EL (cell line): ENCODE data around the gene MAN2B1.
"Not testable (repeated sequence)": the region's sequence is repeated elsewhere in the genome, so short reads cannot be mapped to it uniquely, and the experiment has no call there.

Experiments used
- DNase-seq: peaks from one replicate; pipeline ENCODE4 v3.0.0-alpha.2; 2016

The MAN2B1 gene

GRCh38 chr19:12656899-12657571 lies 9.5 kb downstream of the MAN2B1 start:
- DNase-seq: no peak

DNA sequence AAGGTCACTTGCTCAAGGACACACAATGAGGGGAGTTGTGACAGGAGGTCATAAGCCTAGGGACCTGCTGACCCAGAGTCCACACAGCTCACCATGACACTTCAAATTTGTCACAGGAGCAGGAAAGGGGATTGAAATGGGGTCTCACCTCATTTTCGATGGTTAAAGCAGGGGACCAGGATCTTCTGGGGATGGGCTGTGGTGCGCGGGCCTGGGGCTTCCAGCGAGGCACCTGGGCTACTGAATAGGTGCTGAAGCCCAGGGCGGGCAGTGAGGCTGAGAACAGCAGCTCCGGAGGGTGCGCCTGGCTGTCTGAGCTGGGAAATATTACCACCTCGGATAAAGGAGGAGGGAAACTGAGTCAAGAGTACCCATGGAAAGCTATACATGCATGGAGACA lies 11.0 kb downstream of the MAN2B1 start:
- no peak for DNase-seq

DNA sequence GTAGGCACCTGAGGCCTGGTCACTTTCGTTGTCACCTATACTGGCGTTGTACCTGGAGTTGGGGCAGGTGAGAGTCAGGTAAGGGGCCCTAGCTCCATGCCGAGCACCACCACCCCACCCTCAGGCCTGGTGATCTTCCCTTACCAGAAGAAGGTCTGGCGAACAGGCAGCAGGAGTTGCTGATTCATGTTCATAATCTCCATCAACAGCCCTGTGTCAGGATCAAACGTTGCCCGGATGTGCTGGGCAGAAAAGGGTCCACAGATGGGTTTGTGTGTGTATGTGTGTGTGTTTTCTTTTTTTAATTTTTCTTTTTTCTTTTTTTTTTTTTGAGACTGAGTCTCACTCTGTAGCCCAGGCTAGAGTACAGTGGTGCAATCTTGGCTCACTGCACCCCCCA lies 14.3 kb downstream of the MAN2B1 start:
- no peak for DNase-seq

DNA sequence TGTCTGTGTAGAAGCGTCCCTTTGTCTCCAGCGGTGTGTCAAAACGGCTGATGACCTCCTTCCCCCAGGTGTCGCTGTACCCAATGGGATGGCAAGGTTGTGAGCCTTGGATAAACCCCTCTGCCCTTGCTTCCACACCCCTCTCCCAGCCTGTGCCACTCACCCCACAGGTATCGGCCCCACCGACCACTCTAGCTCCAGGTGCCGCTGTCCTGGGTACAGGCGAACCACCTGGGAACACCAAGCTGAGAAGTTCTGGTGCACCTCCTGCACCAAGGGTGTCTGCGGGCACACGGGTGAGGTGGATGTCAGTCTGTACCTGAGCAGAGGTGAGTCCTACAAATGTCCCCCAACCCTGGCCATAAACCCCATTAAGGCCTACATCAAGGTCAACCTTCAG lies 16.6 kb downstream of the MAN2B1 start:
- DNase-seq: no peak

DNA sequence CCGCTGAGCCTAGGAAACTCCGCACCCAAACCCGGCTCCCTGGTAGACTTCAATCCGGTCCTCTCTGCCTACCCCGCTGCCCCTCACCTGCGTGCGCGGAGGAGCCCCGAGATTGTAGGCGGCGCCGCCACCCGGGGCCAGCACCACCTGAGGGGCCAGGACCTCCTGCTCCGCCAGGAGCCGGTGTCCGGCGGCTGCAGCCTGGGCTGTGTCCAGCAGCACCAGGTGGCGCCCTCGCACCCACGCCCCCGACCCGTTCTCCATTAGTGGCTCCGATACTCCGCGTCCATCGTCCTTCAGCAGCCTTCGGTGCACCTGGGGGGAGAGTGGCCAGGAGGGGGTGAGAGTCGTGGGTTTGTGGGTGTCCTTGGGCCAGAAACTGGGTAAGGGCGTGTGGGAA lies 18.5 kb downstream of the MAN2B1 start:
- no peak for DNase-seq

- DNase-seq: peak; percentile 36
Observed at GRCh38 chr19:12647490-12648071, 19.0 kb downstream of the MAN2B1 start.

- no peak for DNase-seq
Observed at GRCh38 chr19:12647047-12647446, 19.5 kb downstream of the MAN2B1 start.

DNA sequence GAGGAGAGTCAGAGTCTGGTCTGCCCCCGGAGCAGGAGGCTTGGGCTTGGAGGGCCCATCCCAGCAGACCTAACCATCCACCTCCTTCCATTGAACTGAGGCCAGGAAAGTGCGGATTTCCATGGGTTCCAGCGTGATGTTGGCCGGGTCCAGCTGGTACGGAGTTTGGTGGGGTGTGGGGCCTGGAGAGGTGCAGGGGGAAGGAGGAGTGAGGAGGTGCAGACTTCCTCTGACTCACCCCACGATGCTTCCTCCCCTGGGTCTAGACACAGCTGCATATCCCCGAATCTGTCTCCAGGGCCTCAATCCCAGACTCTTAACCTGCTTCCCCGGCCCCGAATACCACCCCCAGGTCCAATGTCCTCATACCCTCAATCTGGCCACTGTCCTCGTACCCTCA lies 20.0 kb downstream of the MAN2B1 start:
- DNase-seq: no peak

DNA sequence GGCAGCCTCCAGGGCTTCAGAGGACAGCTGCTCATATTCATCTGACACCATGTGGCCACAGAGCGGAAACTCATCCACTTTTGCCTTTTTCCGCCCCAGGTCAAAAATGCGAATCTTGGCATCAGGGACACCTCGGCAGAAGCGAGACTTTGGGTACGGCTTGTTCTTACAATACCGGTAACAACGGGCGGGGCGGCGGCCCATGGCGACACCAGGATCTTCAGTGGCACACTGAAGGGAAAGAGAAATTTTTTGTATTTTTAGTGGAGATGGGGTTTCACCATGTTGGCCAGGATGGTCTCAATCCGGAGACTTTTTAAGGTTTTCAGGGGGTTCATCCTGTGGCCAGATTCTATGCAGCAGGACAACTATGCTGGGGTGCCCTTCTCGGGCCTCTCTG lies 22.8 kb downstream of the MAN2B1 start:
- not testable (repeated sequence) for DNase-seq

DNA sequence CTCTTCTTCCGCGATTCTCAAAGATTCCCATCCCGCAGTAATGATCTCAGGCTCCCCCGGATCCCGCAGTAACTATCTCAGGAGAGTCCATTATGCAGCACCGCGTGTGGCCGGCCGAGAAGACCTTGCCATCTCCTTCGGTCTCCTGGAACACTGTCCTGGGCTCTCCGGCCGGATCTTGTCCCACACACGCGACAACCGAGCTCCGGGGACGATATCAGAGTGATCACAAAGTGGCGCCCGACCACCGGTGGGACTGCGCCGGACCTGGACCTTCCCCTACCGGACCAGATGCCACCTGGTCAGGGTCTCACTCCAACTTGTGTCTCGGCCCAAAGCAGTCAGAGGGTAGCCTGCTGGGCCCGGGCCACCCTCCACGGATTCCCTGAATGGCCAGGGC lies 24.0 kb downstream of the MAN2B1 start:
- no peak for DNase-seq

DNA sequence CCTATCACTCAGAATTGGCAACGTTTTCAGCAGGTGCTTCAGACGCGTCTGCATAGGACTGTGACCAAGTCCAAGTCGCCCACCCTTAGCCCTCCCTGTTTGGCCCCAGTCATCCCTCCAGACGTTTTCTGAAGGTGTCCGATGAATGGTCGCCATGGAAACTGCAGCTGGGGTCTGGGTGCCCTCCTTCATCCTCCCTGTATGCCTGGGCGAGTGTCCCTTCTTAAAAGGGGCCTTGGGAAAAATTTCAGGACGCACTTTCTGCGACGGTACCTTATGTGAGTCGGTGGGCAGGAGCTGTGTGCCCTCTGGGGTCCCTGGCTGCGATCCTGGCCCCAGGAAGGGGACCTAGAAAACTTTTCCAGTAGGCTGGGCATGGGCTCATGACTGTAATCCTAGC lies 25.1 kb downstream of the MAN2B1 start:
- no peak for DNase-seq

DNA sequence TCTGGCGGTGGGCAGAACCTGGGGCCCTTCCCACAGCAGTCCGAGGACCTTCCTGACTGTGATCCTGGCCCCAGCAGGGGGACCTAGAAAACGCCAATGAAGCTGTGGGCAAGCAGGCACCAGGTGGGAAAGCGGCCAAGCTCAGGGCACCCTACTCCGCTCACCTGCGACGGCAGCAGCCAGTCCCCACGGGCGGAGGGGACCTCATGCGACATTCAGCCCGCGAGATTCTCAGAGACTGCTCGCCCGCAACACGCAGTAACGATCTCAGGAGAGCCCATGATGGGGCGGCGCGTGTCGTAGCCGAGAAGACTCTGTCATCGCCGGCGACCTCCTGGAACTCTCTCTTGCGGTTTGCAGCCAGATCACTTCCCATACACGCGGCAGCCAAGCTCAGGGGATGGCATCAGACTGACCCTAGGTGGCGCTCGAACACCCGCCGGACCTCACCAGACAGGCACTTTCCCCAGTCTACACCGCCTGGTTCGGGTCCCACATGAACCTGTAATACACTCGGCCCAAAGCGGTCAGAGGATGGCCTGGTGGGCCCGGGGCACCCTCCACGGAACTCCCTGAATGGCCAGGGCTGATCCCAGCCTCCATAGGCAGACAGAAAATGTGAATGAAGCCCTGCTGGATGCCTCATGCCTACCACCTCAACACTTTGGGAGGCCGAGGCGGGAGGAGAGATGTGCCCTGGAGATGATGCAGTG lies 26.5 kb downstream of the MAN2B1 start:
- DNase-seq: peak; percentile 86

DNA sequence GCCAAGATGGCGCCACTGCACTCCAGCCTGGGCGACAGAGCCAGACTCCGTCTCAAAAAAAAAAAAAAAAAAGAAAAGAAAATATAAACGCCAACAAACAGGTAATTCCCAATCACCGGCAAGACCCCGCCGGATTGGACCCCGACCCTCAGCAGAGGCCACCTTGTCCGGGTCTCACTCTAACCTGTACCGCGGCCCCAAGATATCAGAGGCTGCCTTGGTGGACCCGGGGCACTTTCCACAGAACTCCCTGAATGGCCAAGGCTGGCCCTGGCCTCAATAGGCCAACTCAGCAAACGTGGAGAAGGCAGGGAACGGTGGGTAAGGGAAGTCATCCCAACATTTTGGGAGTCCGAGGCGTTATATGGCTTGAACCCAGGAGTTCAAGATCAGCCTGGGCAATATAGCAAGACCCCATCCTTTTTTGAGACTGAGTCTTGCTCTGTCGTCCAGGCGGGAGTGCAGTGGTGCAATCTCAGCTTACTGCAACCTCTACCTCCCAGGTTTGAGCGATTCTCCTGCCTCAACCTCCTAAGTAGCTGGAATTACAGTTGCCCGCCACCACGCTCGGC lies 27.8 kb downstream of the MAN2B1 start:
- no peak for DNase-seq

GRCh38 chr19:12636631-12637030 lies 29.9 kb downstream of the MAN2B1 start:
- no peak for DNase-seq

- DNase-seq: no peak
Observed at GRCh38 chr19:12629215-12629614, 37.3 kb downstream of the MAN2B1 start.

GRCh38 chr19:12628040-12629022 lies 38.2 kb downstream of the MAN2B1 start:
- DNase-seq: no peak

DNA sequence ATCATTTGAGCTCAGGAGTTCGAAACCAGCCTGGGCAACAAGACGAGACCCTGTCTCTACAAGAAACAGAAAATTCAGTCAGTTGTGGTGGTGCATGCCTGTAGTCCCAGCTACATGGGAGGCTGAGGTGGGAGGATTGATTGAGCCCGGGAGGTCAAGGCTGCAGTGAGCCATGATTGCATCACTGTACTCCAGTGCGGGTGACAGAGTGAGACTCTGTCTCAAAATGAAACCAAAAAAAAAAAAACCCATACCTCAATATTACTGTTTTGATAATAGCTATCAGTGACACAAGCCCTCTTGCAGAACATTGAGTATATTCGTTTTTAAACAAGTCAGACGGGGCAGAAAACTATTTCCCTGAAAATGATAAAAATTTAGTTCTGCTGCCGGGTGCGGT lies 39.6 kb downstream of the MAN2B1 start:
- no peak for DNase-seq

- DNase-seq: peak; percentile 29
Observed at GRCh38 chr19:12623361-12624031, 43.0 kb downstream of the MAN2B1 start.

DNA sequence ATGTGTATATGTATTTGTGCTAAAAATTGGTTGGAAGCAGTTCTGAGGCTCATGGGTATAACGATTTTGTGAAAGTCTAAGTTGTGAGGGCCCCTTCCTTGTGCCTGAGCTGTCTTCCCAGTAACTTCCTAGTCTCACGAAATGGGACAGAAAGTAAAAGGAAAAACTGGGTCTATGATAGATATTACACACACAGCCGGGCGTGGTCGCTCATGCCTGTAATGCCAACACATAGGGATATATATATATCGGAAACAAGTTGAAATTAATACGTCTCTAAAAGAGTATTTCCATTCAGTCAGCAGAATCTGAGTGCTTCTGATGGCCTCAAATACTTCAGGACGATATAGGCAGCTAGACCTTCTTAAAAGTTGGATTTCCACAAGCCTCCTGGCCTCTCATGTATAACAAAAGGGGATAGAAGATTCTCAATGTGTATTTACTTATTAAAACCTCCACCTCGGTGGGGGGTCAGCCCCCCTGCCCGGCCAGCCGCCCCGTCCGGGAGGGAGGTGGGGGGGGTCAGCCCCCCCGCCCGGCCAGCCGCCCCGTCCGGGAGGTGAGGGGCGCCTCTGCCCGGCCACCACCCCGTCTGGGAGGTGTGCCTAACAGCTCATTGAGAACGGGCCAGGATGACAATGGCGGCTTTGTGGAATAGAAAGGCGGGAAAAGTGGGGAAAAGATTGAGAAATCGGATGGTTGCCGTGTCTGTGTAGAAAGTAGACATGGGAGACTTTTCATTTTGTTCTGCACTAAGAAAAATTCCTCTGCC lies 45.1 kb downstream of the MAN2B1 start:
- DNase-seq: not testable (repeated sequence)

GRCh38 chr19:12617646-12618045 lies 48.9 kb downstream of the MAN2B1 start:
- DNase-seq: no peak

DNA sequence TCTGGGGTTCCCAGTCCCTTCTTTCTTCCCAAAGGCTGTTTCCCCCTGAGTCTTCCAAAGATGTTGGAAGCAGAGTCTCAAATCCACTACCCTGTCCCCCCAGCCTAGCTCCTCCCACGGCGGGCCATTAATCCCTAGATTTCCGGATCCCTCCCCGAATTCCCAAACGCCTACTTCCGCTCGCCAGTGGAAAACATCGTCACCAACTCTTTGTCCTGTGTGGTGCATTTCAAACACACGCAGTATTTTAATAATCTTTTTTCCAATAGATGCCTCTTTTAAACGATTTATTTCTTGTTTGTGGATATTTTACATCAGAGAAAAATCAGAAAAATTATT lies 55.2 kb downstream of the MAN2B1 start:
- DNase-seq: peak; percentile 80
